SK-N-SH (cell line): ENCODE data around the gene HES2. TPM values are rescaled to one million over a fixed set of nuclear protein-coding genes. Genes with fewer than 3 reads are reported as not detected.

Source experiments
- CTCF ChIA-PET: fragments of 300-600, 350-600 bp; formaldehyde crosslinking; extraction: SDS; loops from one replicate; lab custom pipeline; 2021; lab: Yijun Ruan, JAX
- POLR2A ChIA-PET: fragments of 350-600 bp; sonication (Branson Sonifier 250); formaldehyde crosslinking; extraction: SDS; loops from one replicate; lab custom pipeline; 2020; ENCODE audit warnings: antibody characterized with exemption, inconsistent platforms; lab: Yijun Ruan, JAX
- DNase-seq: peaks from one replicate; pipeline ENCODE4 v3.0.0; 2012
- H2AFZ ChIP-seq: fragments of 200-600 bp; sonication (generic); 2 replicates; pipeline ENCODE4 v1.8.1; 2016; ENCODE audit warnings: antibody characterized with exemption, mild to moderate bottlenecking, low read depth
- H3F3A ChIP-seq: fragments of 200-600 bp; sonication (generic); replicated peaks from 2 replicates; pipeline ENCODE3; 2016; ENCODE audit warnings: antibody characterized with exemption, mild to moderate bottlenecking; ENCODE audit not compliant: insufficient read depth
- H3K27ac ChIP-seq, 2 experiments: fragments of 200-500 bp in 1 of 2; fragments of 200-600 bp in 1 of 2; sonication (Bioruptor generic) in 1 of 2; sonication (generic), shearing (Covaris generic) in 1 of 2; 2 replicates each; pipeline versions ENCODE4 v1.5.1 to v1.6.1; 2014 to 2016; ENCODE audit warnings: low read depth in 2 of 2, inconsistent platforms in 1 of 2, low read length in 1 of 2, mild to moderate bottlenecking in 1 of 2, mixed read lengths in 1 of 2
- H3K27me3 ChIP-seq: fragments of 200-600 bp; sonication (generic), shearing (Covaris generic); 2 replicates; pipeline ENCODE4 v1.6.1; 2016; ENCODE audit warnings: mixed run types; ENCODE audit not compliant: insufficient read depth
- H3K36me3 ChIP-seq, 2 experiments: fragments of 200-500 bp in 1 of 2; fragments of 200-600 bp in 1 of 2; sonication (Bioruptor generic) in 1 of 2; sonication (generic) in 1 of 2; replicated peaks in 1 of 2; 2 replicates each; pipeline versions ENCODE3 to v1.5.1; 2014 to 2016; ENCODE audit warnings: low read length in 1 of 2, mild to moderate bottlenecking in 1 of 2; ENCODE audit not compliant: insufficient read depth in 2 of 2, control insufficient read depth in 1 of 2
- H3K4me1 ChIP-seq, 2 experiments: fragments of 200-500 bp in 1 of 2; fragments of 200-600 bp in 1 of 2; sonication (Bioruptor generic) in 1 of 2; sonication (generic), shearing (Covaris generic) in 1 of 2; 2 replicates each; pipeline versions ENCODE4 v1.5.1 to v1.6.1; 2014 to 2016; ENCODE audit warnings: low read depth in 1 of 2, low read length in 1 of 2, mixed run types in 1 of 2; ENCODE audit not compliant: insufficient read depth in 2 of 2, control insufficient read depth in 1 of 2
- H3K4me2 ChIP-seq: fragments of 200-600 bp; sonication (generic), shearing (Covaris generic); 2 replicates; pipeline ENCODE4 v1.6.1; 2017; ENCODE audit warnings: mixed run types
- H3K4me3 ChIP-seq, 2 experiments: fragments of 200-500 bp in 1 of 2; fragments of 200-600 bp in 1 of 2; sonication (Bioruptor generic) in 1 of 2; sonication (generic), shearing (Covaris generic) in 1 of 2; 2 replicates each; pipeline versions ENCODE4 v1.5.1 to v1.8.1; 2014 to 2016; ENCODE audit warnings: low read depth in 2 of 2, inconsistent platforms in 1 of 2, low read length in 1 of 2, mild to moderate bottlenecking in 1 of 2, mixed read lengths in 1 of 2, moderate library complexity in 1 of 2
- H3K79me2 ChIP-seq: fragments of 200-600 bp; sonication (generic); 2 replicates; pipeline ENCODE4 v1.8.1; 2017; ENCODE audit warnings: mild to moderate bottlenecking; ENCODE audit not compliant: insufficient read depth
- H3K9ac ChIP-seq: fragments of 200-600 bp; sonication (generic); 2 replicates; pipeline ENCODE4 v1.6.1; 2017; ENCODE audit warnings: mixed run types
- H3K9me2 ChIP-seq: fragments of 200-600 bp; sonication (generic); 2 replicates; pipeline ENCODE4 v1.6.1; 2017; ENCODE audit warnings: mixed run types
- H3K9me3 ChIP-seq: fragments of 200-600 bp; sonication (generic); 2 replicates; pipeline ENCODE4 v1.6.1; 2017; ENCODE audit warnings: mixed run types, mild to moderate bottlenecking, moderate library complexity
- H4K20me1 ChIP-seq: fragments of 200-600 bp; sonication (generic); 2 replicates; pipeline ENCODE4 v1.6.1; 2017; ENCODE audit warnings: mild to moderate bottlenecking, mixed run types; ENCODE audit not compliant: insufficient read depth
- FOXM1 ChIP-seq: IDR thresholded peaks from 2 replicates; pipeline ENCODE4 v1.4.0; 2012; ENCODE audit warnings: low read depth, mild to moderate bottlenecking
- GATA2 ChIP-seq: sonication (generic); formaldehyde crosslinking; IDR thresholded peaks from 2 replicates; pipeline ENCODE4 v1.5.0; 2020; ENCODE audit warnings: mild to moderate bottlenecking, missing genetic modification reagents
- MEF2A ChIP-seq: IDR thresholded peaks from 2 replicates; pipeline ENCODE4 v1.4.0; 2012; ENCODE audit warnings: low read depth, borderline replicate concordance
- MXI1 ChIP-seq: IDR thresholded peaks from 2 replicates; pipeline ENCODE4 v1.6.1; 2012; ENCODE audit warnings: mild to moderate bottlenecking, low read depth, low read length, improper control_type of control experiment
- NFIC ChIP-seq: IDR thresholded peaks from 2 replicates; pipeline ENCODE4 v1.4.0; 2012; ENCODE audit warnings: borderline replicate concordance
- NRF1 ChIP-seq: IDR thresholded peaks from 2 replicates; pipeline ENCODE4 v1.6.1; 2012; ENCODE audit warnings: low read depth, mild to moderate bottlenecking, low read length
- TAF1 ChIP-seq: IDR thresholded peaks from 2 replicates; pipeline ENCODE4 v1.6.1; 2012; ENCODE audit warnings: low read depth, mild to moderate bottlenecking, low read length, moderate library complexity, borderline replicate concordance
- TCF12 ChIP-seq: IDR thresholded peaks from 2 replicates; pipeline ENCODE4 v1.4.0; 2012
- WGBS: methylation state at CpG from one replicate; pipeline ENCODE4 v1.1.6; 2017; ENCODE audit warnings: low lambda C conversion rate; 5-methylcytosine and 5-hydroxymethylcytosine counted together
- polyA plus RNA-seq, 3 experiments: library from polyadenylated mRNA; depleted of rRNA; stranded (reverse); fragments of >200 nt; gene quantifications; 2 replicates each; pipeline ENCODE4 v1.2.3, GENCODE V29; 2012
- TF ChIP-seq, protein P1 (sequence below): fragments of 200-600 bp; sonication (generic); IDR thresholded peaks from 2 replicates; pipeline ENCODE4 v1.6.1; 2017; ENCODE audit warnings: antibody characterized with exemption, mild to moderate bottlenecking, moderate library complexity

Gene HES2
- polyA plus RNA-seq, 1 of the 3 experiments (the other 2 are of a cell fraction), result 0.03 TPM

DNA sequence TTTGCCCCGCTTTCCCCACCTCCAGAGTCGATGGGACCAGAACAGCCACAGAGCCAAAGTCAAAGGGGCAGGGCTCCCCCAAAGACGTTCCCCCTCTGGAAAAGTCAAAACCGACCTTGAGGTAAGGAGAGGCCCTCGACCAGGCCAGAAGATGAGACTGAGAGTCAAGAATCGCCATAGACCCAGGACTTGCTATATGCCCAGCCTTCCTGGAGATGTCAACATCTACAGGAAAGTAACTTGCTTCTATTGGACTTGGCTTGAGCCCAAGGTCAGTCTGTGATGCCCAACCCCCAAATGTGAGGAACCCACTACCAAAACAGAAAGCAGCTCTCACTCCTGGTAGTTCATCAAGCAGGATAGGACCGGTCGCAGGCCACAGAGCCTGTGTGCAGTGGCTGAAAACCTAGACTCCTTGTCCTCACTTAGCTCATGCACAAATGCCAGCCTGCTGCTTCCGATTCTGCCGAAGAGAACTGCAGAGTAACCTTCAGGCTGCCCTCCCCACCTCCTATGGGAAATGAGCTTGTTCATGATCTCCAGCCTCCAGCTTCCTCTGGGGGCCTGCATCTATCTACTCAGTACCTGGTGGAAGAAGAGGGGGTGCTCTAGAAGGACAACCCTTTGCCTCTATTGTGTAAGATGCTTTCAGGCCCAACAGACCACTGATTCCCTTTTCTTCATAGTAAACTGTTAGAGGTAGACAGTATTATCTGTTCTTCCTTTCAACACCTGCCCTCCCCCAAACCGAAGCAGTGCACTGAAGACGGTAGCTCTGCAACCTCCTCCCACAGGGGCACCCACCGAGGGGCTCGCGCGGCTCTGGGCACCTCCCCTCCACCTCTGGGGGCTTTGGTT is 27.5 kb downstream of the HES2 start:
- WGBS, result 38% methylated on average over 12 of the region's 16 CpGs
- peak overlapping the region; percentile 64 to 73 for H3K4me3 ChIP-seq
- no peaks in the 10 kb centered on the region for H3K36me3 ChIP-seq
- no peaks in the 10 kb centered on the region for H4K20me1 ChIP-seq
- H3K4me2 ChIP-seq, result peak overlapping the region; percentile 89
- peaks cover 5% of the 10 kb centered on the region for H3F3A ChIP-seq
- POLR2A ChIA-PET, result interaction anchor here (0.6 to 1.6 kb wide), 4 partner anchors 19 to 182 kb away, joined by 3 to 6 read pairs (median 4); no protein-coding TSS in a partner anchor
- H3K9me3 ChIP-seq, result no peaks in the 10 kb centered on the region
- DNase-seq, result no peak
- peak overlapping the region; percentile 65; the same call in 1 of the 2 replicates for H2AFZ ChIP-seq
- TF ChIP-seq GATA2 (CRISPR knock-in tag), result no peak
- TF ChIP-seq, protein P1, sequence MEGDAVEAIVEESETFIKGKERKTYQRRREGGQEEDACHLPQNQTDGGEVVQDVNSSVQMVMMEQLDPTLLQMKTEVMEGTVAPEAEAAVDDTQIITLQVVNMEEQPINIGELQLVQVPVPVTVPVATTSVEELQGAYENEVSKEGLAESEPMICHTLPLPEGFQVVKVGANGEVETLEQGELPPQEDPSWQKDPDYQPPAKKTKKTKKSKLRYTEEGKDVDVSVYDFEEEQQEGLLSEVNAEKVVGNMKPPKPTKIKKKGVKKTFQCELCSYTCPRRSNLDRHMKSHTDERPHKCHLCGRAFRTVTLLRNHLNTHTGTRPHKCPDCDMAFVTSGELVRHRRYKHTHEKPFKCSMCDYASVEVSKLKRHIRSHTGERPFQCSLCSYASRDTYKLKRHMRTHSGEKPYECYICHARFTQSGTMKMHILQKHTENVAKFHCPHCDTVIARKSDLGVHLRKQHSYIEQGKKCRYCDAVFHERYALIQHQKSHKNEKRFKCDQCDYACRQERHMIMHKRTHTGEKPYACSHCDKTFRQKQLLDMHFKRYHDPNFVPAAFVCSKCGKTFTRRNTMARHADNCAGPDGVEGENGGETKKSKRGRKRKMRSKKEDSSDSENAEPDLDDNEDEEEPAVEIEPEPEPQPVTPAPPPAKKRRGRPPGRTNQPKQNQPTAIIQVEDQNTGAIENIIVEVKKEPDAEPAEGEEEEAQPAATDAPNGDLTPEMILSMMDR, result no peak
- TF ChIP-seq NFIC, result no peak
- TF ChIP-seq NRF1, result no peak
- TF ChIP-seq MXI1, result no peak
- no peak for TF ChIP-seq FOXM1
- TF ChIP-seq, all 33 proteins: peak for 0
- CTCF ChIA-PET, result interaction anchor here (0.7 to 2.7 kb wide), 10 partner anchors 11 to 343 kb away, joined by 3 to 14 read pairs (median 4); no protein-coding TSS in a partner anchor
- peak overlapping the region in 1 of 2 experiments; percentile 61; a peak in 2 of 4 replicates for H3K27ac ChIP-seq
- H3K9ac ChIP-seq, result peak overlapping the region; percentile 83; the same call in 1 of the 2 replicates
- H3K79me2 ChIP-seq, result peaks cover 56% of the 10 kb centered on the region
- peaks cover 8 to 14% of the 10 kb centered on the region in 2 experiments; a peak in 1 of 4 replicates for H3K4me1 ChIP-seq
- no peaks in the 10 kb centered on the region for H3K9me2 ChIP-seq
- H3K27me3 ChIP-seq, result no peaks in the 10 kb centered on the region

DNA sequence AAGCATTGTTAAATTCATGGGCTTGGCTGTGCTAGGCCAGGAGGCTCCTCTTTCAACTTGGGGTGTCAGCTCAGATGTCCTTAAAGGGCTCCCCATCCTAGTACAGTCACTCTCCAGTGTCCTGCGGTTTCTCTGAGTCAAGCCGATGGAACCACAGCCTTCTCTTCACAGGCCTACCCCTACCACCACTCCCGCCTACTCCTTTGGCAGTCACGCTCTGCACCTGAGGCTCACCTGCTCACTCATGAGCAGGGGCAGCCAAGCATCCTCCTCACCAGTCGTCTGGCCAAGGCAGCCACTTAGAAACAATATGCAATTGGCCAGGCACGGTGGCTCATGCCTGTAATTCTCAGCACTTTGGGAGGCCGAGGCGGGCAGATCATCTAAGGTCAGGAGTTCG is 29.7 kb downstream of the HES2 start:
- no peak for DNase-seq
- ChIA-PET CTCF (interaction anchor here (1.0 to 1.9 kb wide), 4 partner anchors 15 to 143 kb away, joined by 3 to 4 read pairs (median 3); no protein-coding TSS in a partner anchor), POLR2A (no interaction called here)
- H3K4me1 ChIP-seq, result peaks cover 8 to 32% of the 10 kb centered on the region in 2 experiments; a peak in 2 of 4 replicates
- no peak overlapping the region for H3K9ac ChIP-seq
- no peaks in the 10 kb centered on the region for H3K36me3 ChIP-seq
- H3K27me3 ChIP-seq, result no peaks in the 10 kb centered on the region
- no peaks in the 10 kb centered on the region for H3K9me2 ChIP-seq
- peaks cover 77% of the 10 kb centered on the region for H3K79me2 ChIP-seq
- no peaks in the 10 kb centered on the region for H3K9me3 ChIP-seq
- no peak overlapping the region for H3K4me3 ChIP-seq
- no peak overlapping the region for H3K4me2 ChIP-seq
- TF ChIP-seq TCF12 (no peak), MEF2A (no peak), MXI1 (no peak), TAF1 (no peak)
- TF ChIP-seq, protein P1, result no peak
- H2AFZ ChIP-seq, result no peak overlapping the region
- 96% methylated on average over 9 of the region's 9 CpGs for WGBS
- H3K27ac ChIP-seq, result no peak overlapping the region
- peaks cover 15% of the 10 kb centered on the region for H3F3A ChIP-seq
- no peaks in the 10 kb centered on the region for H4K20me1 ChIP-seq
